ENCODE results near the gene PRH2.

- TF ChIP-seq CTCF (IDR thresholded peaks at IDR 0.05 in 4 of 5, conservative IDR thresholded peaks at IDR 0.05 in 1 of 5) (no peak), POLR2A (IDR thresholded peaks at IDR 0.05) (no peak)
Observed at GRCh38 chr12:10900972-10901371, 28.1 kb upstream of the PRH2 start.
